22Rv1 (cell line): ENCODE measurements around the gene PACSIN1.

Source experiments
- H3K27ac ChIP-seq: fragments of 450-650 bp; 2 replicates; pipeline ENCODE4 v1.5.1; 2017
- ZFX ChIP-seq: fragments of 450-650 bp; IDR thresholded peaks from 2 replicates; pipeline ENCODE4 v1.6.1; 2017; ENCODE audit warnings: antibody characterized with exemption, borderline replicate concordance
- TF ChIP-seq, protein P1 (sequence below): fragments of 450-650 bp; IDR thresholded peaks from 2 replicates; pipeline ENCODE4 v1.5.1; 2017; ENCODE audit warnings: mild to moderate bottlenecking

Gene PACSIN1

DNA sequence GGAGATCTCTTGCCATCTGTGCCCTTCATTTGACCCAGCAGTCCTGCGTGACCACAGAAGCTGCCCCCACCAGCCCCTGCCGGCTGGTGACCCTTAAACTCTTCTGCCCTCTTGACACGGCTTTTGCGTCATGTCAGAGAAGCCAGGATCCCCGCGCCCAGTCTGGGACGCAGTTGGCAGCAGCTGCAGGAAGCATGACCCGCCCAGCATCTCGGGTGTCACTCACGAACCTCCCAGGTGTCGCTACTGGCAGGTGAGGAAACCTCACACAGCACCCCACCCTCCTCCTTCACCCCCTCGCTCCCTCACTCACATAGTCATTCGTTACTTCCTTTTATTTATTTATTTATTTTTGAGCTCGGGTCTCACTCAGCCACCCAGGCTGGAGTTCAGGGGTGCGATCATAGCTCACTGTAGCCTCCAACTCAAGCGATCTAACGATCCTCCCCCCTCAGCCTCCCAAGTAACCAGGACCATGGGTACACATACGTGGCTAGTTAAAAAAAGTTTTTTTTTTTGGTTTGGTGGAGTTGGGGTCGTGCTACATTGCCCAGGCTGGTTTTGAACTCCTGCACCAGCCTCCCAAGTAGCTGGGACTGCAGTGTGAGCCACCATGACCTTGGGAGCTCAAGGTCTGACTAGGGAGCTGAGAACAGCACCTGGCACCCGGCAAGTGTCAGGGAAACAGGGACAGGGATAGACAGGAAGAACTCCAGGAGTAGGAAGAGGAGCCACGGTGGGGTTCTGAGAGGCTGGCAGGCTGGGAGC is 104.4 kb downstream of the PACSIN1 start:
- no peak overlapping the region for H3K27ac ChIP-seq
- TF ChIP-seq, protein P1, sequence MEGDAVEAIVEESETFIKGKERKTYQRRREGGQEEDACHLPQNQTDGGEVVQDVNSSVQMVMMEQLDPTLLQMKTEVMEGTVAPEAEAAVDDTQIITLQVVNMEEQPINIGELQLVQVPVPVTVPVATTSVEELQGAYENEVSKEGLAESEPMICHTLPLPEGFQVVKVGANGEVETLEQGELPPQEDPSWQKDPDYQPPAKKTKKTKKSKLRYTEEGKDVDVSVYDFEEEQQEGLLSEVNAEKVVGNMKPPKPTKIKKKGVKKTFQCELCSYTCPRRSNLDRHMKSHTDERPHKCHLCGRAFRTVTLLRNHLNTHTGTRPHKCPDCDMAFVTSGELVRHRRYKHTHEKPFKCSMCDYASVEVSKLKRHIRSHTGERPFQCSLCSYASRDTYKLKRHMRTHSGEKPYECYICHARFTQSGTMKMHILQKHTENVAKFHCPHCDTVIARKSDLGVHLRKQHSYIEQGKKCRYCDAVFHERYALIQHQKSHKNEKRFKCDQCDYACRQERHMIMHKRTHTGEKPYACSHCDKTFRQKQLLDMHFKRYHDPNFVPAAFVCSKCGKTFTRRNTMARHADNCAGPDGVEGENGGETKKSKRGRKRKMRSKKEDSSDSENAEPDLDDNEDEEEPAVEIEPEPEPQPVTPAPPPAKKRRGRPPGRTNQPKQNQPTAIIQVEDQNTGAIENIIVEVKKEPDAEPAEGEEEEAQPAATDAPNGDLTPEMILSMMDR = no peak
- no peak for TF ChIP-seq ZFX

DNA sequence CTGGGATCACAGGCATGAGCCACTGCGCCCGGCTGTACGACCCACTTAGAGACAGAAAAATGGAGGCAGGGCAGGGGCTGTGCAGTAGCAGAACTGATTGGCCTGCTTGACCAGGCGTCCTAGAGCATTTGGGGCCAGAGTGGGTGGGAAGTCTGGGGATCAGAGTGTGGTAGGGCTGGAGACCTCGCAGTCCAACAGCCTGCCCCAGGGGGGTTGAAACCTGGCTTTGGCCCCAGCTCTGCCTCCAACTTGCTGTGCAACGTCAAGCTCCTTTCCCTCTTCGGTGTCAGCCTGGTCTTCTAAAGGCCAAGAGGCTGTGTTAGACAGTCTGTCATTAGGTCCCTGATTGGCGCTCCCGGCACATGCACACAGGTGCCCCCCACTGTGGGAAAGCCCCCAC is 105.5 kb downstream of the PACSIN1 start:
- TF ChIP-seq, protein P1 = no peak
- TF ChIP-seq ZFX = no peak
- H3K27ac ChIP-seq = no peak overlapping the region

DNA sequence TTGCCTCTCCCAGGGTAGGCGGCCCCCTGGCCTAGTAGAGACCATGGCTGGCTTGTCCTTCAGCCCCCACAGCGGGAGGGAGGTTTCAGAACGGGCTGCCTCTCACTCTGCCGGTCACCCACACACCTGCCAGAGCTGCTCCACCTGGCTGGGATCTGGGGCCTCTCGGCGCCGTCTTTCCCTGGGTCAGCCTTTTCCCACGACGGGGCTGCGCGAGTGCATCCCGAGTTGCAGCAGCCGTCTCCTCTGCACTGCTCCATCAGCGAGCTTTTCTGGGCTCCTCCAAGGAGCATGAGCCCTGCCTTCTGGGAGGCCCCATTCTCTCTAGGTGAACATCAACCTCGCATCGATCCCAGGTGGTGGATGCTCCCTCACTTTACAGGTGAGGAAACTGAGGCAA is 106.1 kb downstream of the PACSIN1 start:
- TF ChIP-seq ZFX = no peak
- TF ChIP-seq, protein P1 = no peak
- H3K27ac ChIP-seq = no peak overlapping the region

DNA sequence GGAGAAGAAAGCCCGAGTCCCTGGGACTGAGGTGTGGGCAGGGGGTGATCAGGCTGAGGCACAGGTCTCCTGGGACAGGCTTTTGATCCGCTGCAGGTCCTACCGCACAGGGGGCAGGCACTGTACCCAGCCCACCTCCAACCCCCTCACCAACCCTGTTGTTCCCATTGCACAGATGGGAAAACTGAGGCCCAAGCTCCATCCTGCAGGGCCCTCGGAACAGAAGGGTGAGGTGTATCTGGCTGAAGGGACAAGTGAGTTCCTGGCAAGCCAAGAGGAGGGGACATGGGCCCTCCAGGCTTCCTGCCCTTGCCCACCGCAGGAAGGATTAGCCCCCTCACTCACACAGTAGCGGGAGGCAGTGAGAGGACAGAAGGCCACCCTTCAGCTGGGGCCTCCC is 106.7 kb downstream of the PACSIN1 start:
- no peak for TF ChIP-seq ZFX
- TF ChIP-seq, protein P1 = no peak
- no peak overlapping the region for H3K27ac ChIP-seq

DNA sequence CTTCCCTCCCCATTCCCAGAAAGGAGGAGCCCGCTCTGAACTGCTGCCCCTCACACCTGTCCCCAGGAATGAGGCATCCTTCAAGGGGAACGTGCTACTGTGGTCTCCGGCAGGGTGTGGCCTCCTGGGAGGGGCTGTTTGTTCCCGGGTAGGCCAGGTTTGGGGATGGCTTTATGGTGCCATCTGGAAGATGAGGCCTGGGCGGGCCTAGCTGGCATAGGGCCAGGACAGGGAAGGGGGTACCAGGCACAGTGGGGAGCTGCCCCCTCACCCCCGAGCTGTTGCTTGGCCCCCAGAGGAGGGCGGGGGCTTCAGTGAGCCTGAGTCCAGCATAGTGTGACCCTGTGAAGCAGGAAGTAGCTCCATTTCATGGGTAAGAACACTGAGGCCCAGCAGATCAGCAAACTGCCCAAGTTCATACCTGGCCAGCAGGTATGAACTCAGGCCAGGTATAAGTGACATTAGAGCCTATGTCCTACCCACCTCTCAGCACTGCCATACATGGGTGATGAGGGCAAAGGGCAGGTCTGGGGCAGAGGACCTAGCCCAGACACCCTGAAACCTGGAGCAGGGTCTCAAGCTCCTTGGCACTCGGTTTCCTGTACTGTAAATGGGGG is 107.8 kb downstream of the PACSIN1 start:
- H3K27ac ChIP-seq = no peak overlapping the region
- TF ChIP-seq, protein P1 = no peak
- TF ChIP-seq ZFX = no peak

DNA sequence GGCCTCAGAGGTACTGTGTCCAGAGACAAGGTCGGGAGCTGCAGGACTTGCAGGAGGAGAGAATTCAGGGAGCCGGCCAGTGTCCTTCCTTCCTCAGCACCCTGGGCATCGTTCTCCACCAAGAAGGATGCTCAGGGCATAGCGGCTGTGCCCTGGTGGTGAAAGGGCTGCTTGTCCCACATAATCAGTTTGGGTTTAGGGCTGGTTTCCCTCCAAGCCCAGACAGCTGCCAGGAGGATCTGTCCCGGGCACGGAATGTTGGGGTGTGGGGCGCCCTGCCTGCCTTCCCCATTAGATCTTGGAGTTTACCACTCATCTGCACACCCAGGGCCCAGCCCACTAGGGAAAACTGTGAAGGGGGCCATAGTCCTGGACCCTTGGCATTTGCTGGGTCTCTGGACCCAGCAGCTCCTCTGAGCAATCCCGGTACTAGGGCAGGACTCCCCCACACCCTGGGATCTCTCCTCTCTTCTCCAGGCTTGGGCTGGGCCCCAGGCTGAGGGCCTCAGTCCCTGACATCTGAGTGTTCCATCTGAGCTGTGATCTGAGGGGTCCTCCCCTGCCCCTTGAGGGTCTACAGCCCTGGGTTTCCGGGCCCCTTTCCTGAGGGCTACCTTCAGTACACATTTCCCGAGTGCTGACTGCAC is 108.9 kb downstream of the PACSIN1 start:
- H3K27ac ChIP-seq = no peak overlapping the region
- TF ChIP-seq, protein P1 = no peak
- no peak for TF ChIP-seq ZFX

DNA sequence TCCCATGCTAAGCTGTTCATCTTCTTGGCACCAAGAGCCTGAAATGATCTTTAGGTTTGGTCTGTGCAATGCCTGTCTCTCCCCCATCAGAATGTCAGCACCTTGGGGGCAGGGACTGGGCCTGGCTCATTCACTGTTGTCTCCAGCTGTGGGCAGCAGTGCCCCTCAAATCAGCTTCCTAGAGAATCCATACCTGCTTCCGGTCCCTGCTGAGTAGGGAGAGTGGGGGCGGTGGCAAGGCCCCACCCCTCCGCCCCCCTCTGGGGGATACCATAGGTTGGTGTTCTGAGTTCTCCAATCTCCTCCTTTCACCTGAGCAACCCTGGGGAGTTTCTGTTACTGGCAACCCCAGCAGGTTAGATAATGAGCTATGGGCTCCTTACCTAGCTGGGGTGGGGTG is 109.5 kb downstream of the PACSIN1 start:
- TF ChIP-seq ZFX = no peak
- TF ChIP-seq, protein P1 = no peak
- no peak overlapping the region for H3K27ac ChIP-seq
